ENCODE results near the gene MYF5.

The MYF5 gene

GRCh38 chr12:80763874-80764273 lies 47.2 kb downstream of the MYF5 start:
- H3K36me3 ChIP-seq (ENCODE audit: control insufficient read depth, insufficient read depth, low read length) = no peaks in the 10 kb centered on the region
- H3K27ac ChIP-seq (ENCODE audit: low read depth, low read length, severe bottlenecking) = no peak overlapping the region
- WGBS, 2 experiments (ENCODE audit: insufficient coverage in 2 of 2) = 0% methylated on average over 1 of the region's 4 CpGs; no CpG with 5 or more reads in 1 of the 2 experiments
- no peak overlapping the region for H3K4me3 ChIP-seq (ENCODE audit: extremely low read depth, insufficient read depth, low read length, poor library complexity, severe bottlenecking)
- no peaks in the 10 kb centered on the region for H3K4me1 ChIP-seq (ENCODE audit: control insufficient read depth, insufficient read depth, low read length, poor library complexity, severe bottlenecking)
- no peaks in the 10 kb centered on the region for H3K9me3 ChIP-seq (ENCODE audit: control insufficient read depth, low read length)

GRCh38 chr12:80766210-80766609 lies 49.5 kb downstream of the MYF5 start:
- no peaks in the 10 kb centered on the region for H3K9me3 ChIP-seq (ENCODE audit: control insufficient read depth, low read length)
- no peaks in the 10 kb centered on the region for H3K36me3 ChIP-seq (ENCODE audit: control insufficient read depth, insufficient read depth, low read length)
- no peaks in the 10 kb centered on the region for H3K4me1 ChIP-seq (ENCODE audit: control insufficient read depth, insufficient read depth, low read length, poor library complexity, severe bottlenecking)
- H3K4me3 ChIP-seq (ENCODE audit: extremely low read depth, insufficient read depth, low read length, poor library complexity, severe bottlenecking) = no peak overlapping the region
- WGBS, 2 experiments (ENCODE audit: insufficient coverage in 2 of 2) = 85 to 100% methylated on average over 1 of the region's 1 CpG
- no peak overlapping the region for H3K27ac ChIP-seq (ENCODE audit: low read depth, low read length, severe bottlenecking)

DNA sequence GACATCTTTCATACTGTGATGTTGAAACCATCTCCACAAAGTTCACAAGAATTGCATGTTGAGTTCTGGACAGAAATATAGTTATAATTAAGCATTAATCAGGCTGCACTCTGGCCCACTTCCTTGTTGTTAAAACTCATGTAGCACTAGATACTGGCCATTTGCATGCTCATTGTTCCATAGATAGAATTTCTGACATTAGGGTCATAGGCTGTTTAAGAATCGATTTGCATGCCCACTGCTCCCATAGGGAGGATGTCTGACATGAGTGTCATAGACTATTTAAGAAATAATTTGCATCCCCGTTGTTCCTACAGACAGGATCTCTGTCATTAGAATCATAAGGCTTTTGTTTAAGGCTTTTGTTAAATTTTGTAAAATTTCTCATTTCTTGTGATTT lies 50.2 kb downstream of the MYF5 start:
- Histone ChIP-seq H3K27ac (ENCODE audit: low read depth, low read length, severe bottlenecking) (no peak overlapping the region), H3K36me3 (ENCODE audit: control insufficient read depth, insufficient read depth, low read length) (no peaks in the 10 kb centered on the region), H3K4me1 (ENCODE audit: control insufficient read depth, insufficient read depth, low read length, poor library complexity, severe bottlenecking) (no peaks in the 10 kb centered on the region), H3K9me3 (ENCODE audit: control insufficient read depth, low read length) (no peaks in the 10 kb centered on the region), H3K4me3 (ENCODE audit: extremely low read depth, insufficient read depth, low read length, poor library complexity, severe bottlenecking) (no peak overlapping the region)
- WGBS, 2 experiments (ENCODE audit: insufficient coverage in 2 of 2) = 83% methylated on average over 1 of the region's 2 CpGs; no CpG with 5 or more reads in 1 of the 2 experiments
